ENCODE data around the gene OR52I2.

DNA sequence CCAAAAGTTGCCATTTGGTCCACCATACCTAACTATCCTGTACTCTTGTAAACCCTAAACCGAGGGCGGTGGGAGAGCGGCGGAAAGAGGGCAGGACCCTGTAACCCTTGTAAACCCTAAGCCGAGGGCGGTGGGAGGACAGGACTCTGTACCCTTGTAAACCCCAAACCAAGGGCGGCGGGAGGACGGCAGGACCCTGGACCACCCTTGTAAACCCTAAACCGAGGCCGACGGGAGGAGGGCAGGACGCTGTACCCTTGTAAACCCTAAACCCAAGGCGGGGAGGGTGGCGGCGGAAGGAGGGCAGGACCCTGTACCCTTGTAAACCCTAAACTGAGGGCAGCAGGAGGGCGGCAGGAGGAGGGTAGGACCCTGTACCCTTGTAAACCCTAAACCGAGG lies 12.5 kb upstream of the OR52I2 start:
- TF ChIP-seq POLR2A (IDR thresholded peaks at IDR 0.05; ENCODE audit: low read length) (no peak), GATA1 (IDR thresholded peaks at IDR 0.05; ENCODE audit: low read depth, low read length) (no peak)

All from erythroblast (primary cell).